Activated CD8-positive, alpha-beta memory T cell treated with anti-CD3 and anti-CD28 coated beads, Interleukin-2, amount 10 ng/mL, durations not matched to agents 7 days and 5 days (primary cell): ENCODE data around the gene CAPRIN2. TPM values are rescaled to one million over a fixed set of nuclear protein-coding genes. Genes with fewer than 3 reads are reported as not detected.

Experiments
- ATAC-seq: fragments of 150-1000 bp; cut with Tn5 transposase; one replicate; pipeline ENCODE4 v1.10.0; 2021; ENCODE audit warnings: moderate library complexity
- CTCF ChIA-PET: fragments of 350-600 bp; sonication (Branson Sonifier 250); formaldehyde crosslinking; loops from one replicate; lab custom pipeline; 2021; ENCODE audit warnings: antibody characterized with exemption; lab: Charles Lee
- DNase-seq: peaks from one replicate; pipeline ENCODE4 v3.0.0-alpha.2; 2020
- H3K27ac Mint-ChIP-seq: one replicate; pipeline ENCODE4 v1.8.0; 2021; ENCODE audit warnings: mild to moderate bottlenecking, mixed read lengths
- H3K27me3 Mint-ChIP-seq: one replicate; pipeline ENCODE4 v1.8.0; 2021; ENCODE audit warnings: mixed read lengths
- H3K36me3 Mint-ChIP-seq: one replicate; pipeline ENCODE4 v1.8.0; 2021; ENCODE audit warnings: mild to moderate bottlenecking, mixed read lengths
- H3K4me1 Mint-ChIP-seq: one replicate; pipeline ENCODE4 v1.8.0; 2021; ENCODE audit warnings: mixed read lengths
- H3K4me3 Mint-ChIP-seq: one replicate; pipeline ENCODE4 v1.8.0; 2021; ENCODE audit warnings: mild to moderate bottlenecking, moderate library complexity, mixed read lengths
- H3K9me3 Mint-ChIP-seq: one replicate; pipeline ENCODE4 v1.8.0; 2022; ENCODE audit warnings: low read depth, mixed read lengths
- total RNA-seq, 2 experiments: library from RNA; stranded (reverse); gene quantifications; one replicate each; pipeline ENCODE4 v1.2.3, GENCODE V29; 2021

The CAPRIN2 gene
- total RNA-seq, 2 experiments from 2014 or later = 10.0 to 16.2 TPM

GRCh38 chr12:30692470-30692869, 62.3 kb downstream of the CAPRIN2 start:
- peaks cover 36% of the 10 kb centered on the region for H3K4me1 Mint-ChIP-seq
- no peak for ATAC-seq
- H3K36me3 Mint-ChIP-seq = peaks cover 16% of the 10 kb centered on the region
- no peak for DNase-seq
- CTCF ChIA-PET = no interaction called here
- H3K27ac Mint-ChIP-seq = no peak overlapping the region
- H3K4me3 Mint-ChIP-seq = no peak overlapping the region
- H3K27me3 Mint-ChIP-seq = no peaks in the 10 kb centered on the region
- H3K9me3 Mint-ChIP-seq = no peaks in the 10 kb centered on the region

GRCh38 chr12:30691122-30691879, 63.5 kb downstream of the CAPRIN2 start:
- CTCF ChIA-PET = interaction anchor here (1.3 kb wide), 1 partner anchor 40 kb away, joined by 3 read pairs; no protein-coding TSS in a partner anchor
- no peak overlapping the region for H3K27ac Mint-ChIP-seq

GRCh38 chr12:30687265-30687986, 67.3 kb downstream of the CAPRIN2 start:
- CTCF ChIA-PET = interaction anchor here (1.2 kb wide), 1 partner anchor 10 kb away, joined by 3 read pairs; no protein-coding TSS in a partner anchor
- peaks cover 30% of the 10 kb centered on the region for H3K36me3 Mint-ChIP-seq

More at GRCh38 chr12:30691122-30691879, 63.5 kb downstream of the CAPRIN2 start:
- no peaks in the 10 kb centered on the region for H3K27me3 Mint-ChIP-seq
- H3K4me1 Mint-ChIP-seq = peaks cover 32% of the 10 kb centered on the region
- H3K4me3 Mint-ChIP-seq = no peak overlapping the region
- no peaks in the 10 kb centered on the region for H3K9me3 Mint-ChIP-seq
- DNase-seq = no peak
- peaks cover 16% of the 10 kb centered on the region for H3K36me3 Mint-ChIP-seq
- no peak for ATAC-seq

GRCh38 chr12:30679241-30679640, 75.5 kb downstream of the CAPRIN2 start:
- Mint-ChIP-seq H3K27me3 (no peaks in the 10 kb centered on the region), H3K27ac (no peak overlapping the region), H3K36me3 (peaks cover 45% of the 10 kb centered on the region), H3K4me3 (no peak overlapping the region), H3K9me3 (no peaks in the 10 kb centered on the region), H3K4me1 (no peaks in the 10 kb centered on the region)
- CTCF ChIA-PET = interaction anchor here (2.2 kb wide), 1 partner anchor 16 kb away, joined by 6 read pairs; the partner anchor contains the start of gene IPO8
- DNase-seq (no peak), ATAC-seq (no peak)

More at GRCh38 chr12:30687265-30687986, 67.3 kb downstream of the CAPRIN2 start:
- Mint-ChIP-seq H3K4me1 (peaks cover 6% of the 10 kb centered on the region), H3K4me3 (no peak overlapping the region), H3K27ac (no peak overlapping the region), H3K9me3 (no peaks in the 10 kb centered on the region), H3K27me3 (no peaks in the 10 kb centered on the region)
- ATAC-seq = no peak
- no peak for DNase-seq

- Mint-ChIP-seq H3K4me1 (no peaks in the 10 kb centered on the region), H3K36me3 (peaks cover 40% of the 10 kb centered on the region), H3K27me3 (no peaks in the 10 kb centered on the region), H3K9me3 (no peaks in the 10 kb centered on the region), H3K4me3 (no peak overlapping the region), H3K27ac (no peak overlapping the region)
- DNase-seq (no peak), ATAC-seq (no peak)
- CTCF ChIA-PET = interaction anchor here (0.7 to 2.2 kb wide), 2 partner anchors 13 to 17 kb away, joined by 4 to 6 read pairs; partner anchors contain the start of gene IPO8
These were observed 76.5 kb downstream of the CAPRIN2 start for GRCh38 chr12:30678221-30678620.

- no peaks in the 10 kb centered on the region for H3K4me1 Mint-ChIP-seq
- ATAC-seq = no peak
- H3K9me3 Mint-ChIP-seq = no peaks in the 10 kb centered on the region
- peaks cover 27% of the 10 kb centered on the region for H3K36me3 Mint-ChIP-seq
- no peaks in the 10 kb centered on the region for H3K27me3 Mint-ChIP-seq
- no peak overlapping the region for H3K27ac Mint-ChIP-seq
- no peak overlapping the region for H3K4me3 Mint-ChIP-seq
- CTCF ChIA-PET = no interaction called here
- no peak for DNase-seq
These were observed 93.5 kb downstream of the CAPRIN2 start for GRCh38 chr12:30661210-30661609.

Other genes with a start within 250 kb of the CAPRIN2 start
- 10 to 100 TPM; 40.8 to 50.5 TPM for gene IPO8, start 59.1 kb downstream of the CAPRIN2 start, total RNA-seq
- gene TSPAN11, start 171.8 kb upstream of the CAPRIN2 start, total RNA-seq = not detected